SK-N-MC (cell line): Measurements from ENCODE around the gene SCYGR1.

Experiments
- EZH2 ChIP-seq: fragments of 200-600 bp; sonication (generic); IDR thresholded peaks from one replicate; pipeline ENCODE4 v1.6.1; 2017; ENCODE audit warnings: antibody characterized with exemption
- POLR2AphosphoS5 ChIP-seq: IDR thresholded peaks from 2 replicates; pipeline ENCODE4 v1.6.1; 2012; ENCODE audit warnings: mild to moderate bottlenecking, low read depth, low read length, borderline replicate concordance

DNA sequence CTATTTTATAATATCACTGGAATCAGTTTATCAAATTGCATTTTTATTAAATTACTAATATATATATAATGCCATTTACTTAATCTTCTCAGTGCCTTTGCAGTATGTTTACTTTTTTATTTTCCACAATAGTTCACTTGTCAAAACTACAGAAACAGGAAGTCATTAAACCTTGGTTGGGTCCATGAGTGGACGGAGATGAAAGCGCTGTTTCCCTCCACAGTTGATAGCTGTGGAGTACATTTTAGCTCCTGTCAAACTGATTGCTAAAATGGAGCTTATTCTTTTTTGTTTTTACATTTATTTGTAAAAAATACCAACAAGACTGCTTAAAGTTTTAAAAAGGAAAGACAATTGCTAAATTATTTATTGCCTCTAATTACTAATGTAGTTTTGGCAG lies 43.5 kb downstream of the SCYGR1 start:
- TF ChIP-seq EZH2 (no peak), POLR2AphosphoS5 (no peak)
